Right lobe of liver (tissue), 6 donors: ENCODE data around the gene CD151. TPM values are rescaled to one million over a fixed set of nuclear protein-coding genes. Genes with fewer than 3 reads are reported as not detected.

Experiments used
- ATAC-seq, 4 donors: fragments of 200-7000 bp; cut with Tn5 transposase; one replicate each; pipeline ENCODE4 v1.9.1; 2020; ENCODE audit warnings: mild to moderate bottlenecking in 4 of 4, moderate library complexity in 4 of 4
- DNase-seq, 3 donors: peaks; one replicate each; pipeline ENCODE4 v3.0.0-alpha.2; 2020
- H3K27ac ChIP-seq, 3 donors: fragments of 200-600 bp; one replicate each; pipeline ENCODE4 v1.8.0; 2022
- H3K27me3 ChIP-seq, 2 donors: fragments of 200-600 bp; one replicate each; pipeline ENCODE4 v1.8.0; 2022
- H3K36me3 ChIP-seq, 4 donors: fragments of 200-600 bp; sonication (generic) in 1 of 4; one replicate each; pipeline versions ENCODE4 v1.5.1 to v1.8.0; 2017 to 2022; ENCODE audit warnings: control low read depth in 1 of 4
- H3K4me1 ChIP-seq, 4 donors: fragments of 200-600 bp; sonication (generic) in 1 of 4; one replicate each; pipeline versions ENCODE4 v1.5.1 to v1.8.0; 2017 to 2022; ENCODE audit warnings: control low read depth in 1 of 4
- H3K4me3 ChIP-seq, 3 donors: fragments of 200-600 bp; one replicate each; pipeline ENCODE4 v1.8.0; 2022
- H3K9me3 ChIP-seq, 4 donors: fragments of 200-600 bp; sonication (generic) in 1 of 4; one replicate each; pipeline versions ENCODE4 v1.5.1 to v1.8.0; 2017 to 2022; ENCODE audit warnings: control low read depth in 1 of 4
- CTCF ChIP-seq, 4 donors: fragments of 200-600 bp in 3 of 4; fragments of 450-650 bp in 1 of 4; IDR thresholded peaks; one replicate each; pipeline versions ENCODE4 v1.5.1 to v1.8.0; 2016 to 2022; ENCODE audit warnings: antibody characterized with exemption in 4 of 4, mild to moderate bottlenecking in 2 of 4
- POLR2A ChIP-seq: fragments of 450-650 bp; IDR thresholded peaks from one replicate; pipeline ENCODE4 v1.6.1; 2017; ENCODE audit warnings: antibody characterized with exemption, mild to moderate bottlenecking
- WGBS: methylation state at CpG from one replicate; pipeline ENCODE4 v1.1.6; 2018; ENCODE audit warnings: low coverage, low lambda C conversion rate; ENCODE audit not compliant: insufficient coverage; ENCODE audit errors: missing lambda C conversion rate; 5-methylcytosine and 5-hydroxymethylcytosine counted together
- intact Hi-C, 2 donors: fragments of 100-400 bp; cut with DNase I; formaldehyde crosslinking; loops; one replicate each; pipeline versions ENCODE4 v1.11.2 to v1.14.1; 2022
- total RNA-seq, 6 experiments: library from RNA; depleted of rRNA in 2 of 6; stranded (reverse); fragments of >200 nt in 2 of 6; fragmentation: NEBNext Ultra II Directional in 3 of 6; extraction: Animal tissue kit (Norgen Biotek cat#: 25700) in 3 of 6; gene quantifications; one replicate each; pipeline versions ENCODE4 v1.1.0 to v1.2.4, GENCODE V29; 2016 to 2023
- donor health status: DM: no; HTN: yes; CAD: no.
- donor health status: DM: no; HTN: no; CAD: no.
- donor health status: DM: no; HTN: no; CAD: no.
- donor health status: DM: no; HTN: yes; CAD: no.
- donor health status: DM: no; HTN: yes; CAD: no.

Gene CD151
- total RNA-seq, 6 experiments from 2014 or later, result 70.8 to 156 (median 135) TPM

- peaks cover 0 to 5% of the 10 kb centered on the region in 2 donors for H3K27me3 ChIP-seq
- intact Hi-C loops, result loop anchor here in 1 of 2 donors (5.0 kb wide), 1 partner anchor 204 kb away; no protein-coding TSS in a partner anchor
- DNase-seq (no peak), ATAC-seq (peak; percentile 5 to 52 (median 20))
- peaks cover 0 to 21% (median 0%) of the 10 kb centered on the region in 4 donors for H3K4me1 ChIP-seq
- H3K27ac ChIP-seq, result no peak overlapping the region
- TF ChIP-seq CTCF (IDR thresholded peaks at IDR 0.05), result peak; percentile 74 to 90 (median 86)
- no peak for TF ChIP-seq POLR2A
- no peak overlapping the region for H3K4me3 ChIP-seq
- no peaks in the 10 kb centered on the region for H3K36me3 ChIP-seq
- WGBS, result 31% methylated on average over 3 of the region's 14 CpGs
- no peaks in the 10 kb centered on the region for H3K9me3 ChIP-seq
Observed at GRCh38 chr11:848380-848931, 15.7 kb downstream of the CD151 start.

DNA sequence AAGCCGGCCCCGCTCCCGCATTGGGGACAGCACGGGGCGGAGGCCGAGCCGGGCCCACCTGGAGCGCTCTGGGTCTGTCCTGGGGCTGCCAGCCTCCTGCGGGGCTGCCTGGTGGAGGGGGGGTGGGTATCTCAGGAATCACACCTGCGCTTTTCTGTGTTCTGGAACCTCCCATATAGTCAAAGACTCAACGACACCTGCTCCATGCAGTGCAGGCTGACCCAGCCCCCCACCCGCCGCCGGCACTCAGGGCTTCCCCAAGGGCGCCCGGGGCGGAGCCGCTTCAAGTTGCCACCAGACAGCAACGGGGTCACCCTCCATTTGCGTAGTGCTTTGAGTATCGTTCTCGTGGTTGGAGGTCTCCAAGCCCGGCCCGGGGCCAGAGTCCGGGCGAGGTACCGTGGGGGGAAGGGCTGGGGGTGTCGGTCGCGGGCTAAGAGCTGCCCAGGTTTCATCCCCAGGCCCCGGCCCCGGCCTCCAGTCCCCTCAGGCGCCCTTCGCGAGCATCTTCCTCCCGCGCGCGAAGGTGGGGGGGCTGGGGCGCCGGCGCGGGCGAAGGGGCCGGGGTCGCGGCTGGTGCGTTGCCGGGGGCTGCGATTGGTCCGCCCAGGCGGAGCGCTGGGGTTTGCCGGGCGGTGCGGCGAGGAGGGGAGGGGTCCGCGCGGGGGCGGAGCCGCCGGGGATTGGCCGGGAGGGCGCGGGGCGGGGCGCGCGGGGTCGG, 16.5 kb downstream of the CD151 start:
- peaks cover 0 to 5% of the 10 kb centered on the region in 2 donors for H3K27me3 ChIP-seq
- peak overlapping the region in 1 of 3 donors; percentile 19 for H3K4me3 ChIP-seq
- H3K36me3 ChIP-seq, result no peaks in the 10 kb centered on the region
- no peak for TF ChIP-seq CTCF (IDR thresholded peaks at IDR 0.05)
- no peak for TF ChIP-seq POLR2A
- intact Hi-C loops, result loop anchor here in 1 of 2 donors (5.0 kb wide), 1 partner anchor 203 kb away; no protein-coding TSS in a partner anchor
- ATAC-seq (no peak), DNase-seq (no peak)
- no peak overlapping the region for H3K27ac ChIP-seq
- H3K9me3 ChIP-seq, result no peaks in the 10 kb centered on the region
- 15% methylated on average over 4 of the region's 71 CpGs for WGBS
- peaks cover 0 to 13% (median 0%) of the 10 kb centered on the region in 4 donors for H3K4me1 ChIP-seq

DNA sequence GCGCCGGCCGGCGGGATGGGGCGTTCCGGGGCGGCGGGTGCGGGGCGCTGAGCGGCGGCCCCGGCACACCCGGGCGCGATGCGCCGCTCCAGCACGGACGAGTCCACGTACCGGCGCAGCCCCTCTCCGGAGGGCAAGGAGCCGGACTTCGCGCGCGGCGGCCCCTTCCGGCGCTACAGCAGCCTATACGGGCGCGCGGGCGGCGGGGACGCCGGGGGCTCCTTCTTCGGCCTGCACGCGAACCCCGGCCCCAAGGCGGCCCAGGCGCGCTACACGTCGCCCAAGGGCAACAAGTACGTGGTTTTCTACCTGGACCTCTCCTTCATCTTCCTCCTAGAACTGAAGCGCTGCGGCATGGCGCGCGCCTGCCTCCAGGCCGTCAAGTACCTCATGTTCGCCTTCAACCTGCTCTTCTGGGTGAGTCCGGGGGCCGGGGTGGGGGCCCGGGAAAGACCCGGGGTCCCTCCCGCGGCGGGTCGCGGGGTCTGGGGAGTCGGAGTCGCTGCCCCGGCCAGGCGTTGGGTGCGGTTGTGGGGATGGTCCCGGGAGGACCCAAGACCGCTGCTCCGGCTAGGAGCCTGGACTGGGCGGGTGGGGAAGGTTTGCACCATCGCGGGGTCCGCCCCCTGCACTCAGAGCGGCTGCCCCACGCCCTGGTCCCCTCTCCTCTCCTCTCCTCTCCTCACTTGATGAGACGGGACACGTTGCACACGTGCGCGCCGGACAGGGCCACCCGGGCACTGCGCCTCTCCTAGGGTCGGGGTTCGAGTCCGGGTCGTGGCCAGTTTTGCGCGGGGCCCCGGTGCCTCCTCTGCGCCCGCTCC, 17.4 kb downstream of the CD151 start:
- H3K4me1 ChIP-seq, result peaks cover 0 to 11% (median 0%) of the 10 kb centered on the region in 4 donors
- WGBS, result 87% methylated on average over 3 of the region's 97 CpGs
- ATAC-seq, result no peak
- H3K9me3 ChIP-seq, result no peaks in the 10 kb centered on the region
- H3K27ac ChIP-seq, result no peak overlapping the region
- H3K36me3 ChIP-seq, result no peaks in the 10 kb centered on the region
- intact Hi-C loops, result loop anchor here (5.0 to 10.0 kb wide), 2 partner anchors 202 to 205 kb away; no protein-coding TSS in a partner anchor
- H3K27me3 ChIP-seq, result peaks cover 0 to 5% of the 10 kb centered on the region in 2 donors
- DNase-seq, result no peak
- TF ChIP-seq CTCF (IDR thresholded peaks at IDR 0.05) (no peak), POLR2A (no peak)
- H3K4me3 ChIP-seq, result no peak overlapping the region
